ENCODE data around the gene TRIM72.

The TRIM72 gene

GRCh38 chr16:31270795-31271194, 56.9 kb downstream of the TRIM72 start:
- H3K79me2 ChIP-seq (ENCODE audit: low read length): no peaks in the 10 kb centered on the region
- no peak overlapping the region for H3K4me3 ChIP-seq (ENCODE audit: low read length)
- H4K20me1 ChIP-seq (ENCODE audit: insufficient read depth, low read length): no peaks in the 10 kb centered on the region
- no peak overlapping the region for H3K27ac ChIP-seq (ENCODE audit: low read length)
- no peak overlapping the region for H2AFZ ChIP-seq (ENCODE audit: low read depth, low read length)
- H3K9me3 ChIP-seq (ENCODE audit: insufficient read depth, low read length): no peaks in the 10 kb centered on the region
- peaks cover 38% of the 10 kb centered on the region for H3K4me1 ChIP-seq (ENCODE audit: low read length)
- H3K4me2 ChIP-seq (ENCODE audit: low read length): no peak overlapping the region
- H3K9ac ChIP-seq (ENCODE audit: low read length): no peak overlapping the region
- no peaks in the 10 kb centered on the region for H3K36me3 ChIP-seq (replicated peaks; ENCODE audit: low read depth, low read length)
- no peak for TF ChIP-seq EZH2phosphoT487 (IDR thresholded peaks at IDR 0.05; ENCODE audit: low read depth)
- no peak for TF ChIP-seq CTCF (IDR thresholded peaks at IDR 0.05; ENCODE audit: low read depth, low read length)
- H3K27me3 ChIP-seq (ENCODE audit: low read depth, low read length): no peaks in the 10 kb centered on the region

DNA sequence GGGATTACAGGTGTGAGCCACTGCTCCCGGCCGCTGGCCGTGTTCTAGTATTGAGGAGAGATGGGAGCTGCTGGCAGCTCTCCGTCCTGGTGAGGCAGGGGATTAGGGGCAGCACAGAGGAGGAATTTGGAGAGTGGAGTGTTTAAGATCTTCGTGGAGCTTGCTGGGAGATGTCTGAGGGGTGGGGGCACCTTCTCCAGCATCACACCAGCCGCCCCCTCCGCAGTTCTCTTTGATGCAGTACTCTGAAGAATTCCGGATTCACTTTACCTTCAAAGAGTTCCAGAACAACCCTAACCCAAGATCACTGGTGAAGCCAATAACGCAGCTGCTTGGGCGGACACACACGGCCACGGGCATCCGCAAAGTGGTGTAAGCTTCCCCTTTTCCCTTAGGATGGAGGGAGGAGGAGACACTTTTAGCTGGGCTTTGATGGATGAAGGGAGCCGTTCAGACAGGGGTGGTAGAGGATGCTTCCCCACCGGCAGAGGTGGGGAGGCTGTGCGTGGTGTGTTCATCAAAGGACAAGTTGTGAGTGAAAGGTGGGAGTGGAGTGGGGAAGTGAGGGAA, 57.8 kb downstream of the TRIM72 start:
- Histone ChIP-seq H4K20me1 (ENCODE audit: insufficient read depth, low read length) (no peaks in the 10 kb centered on the region), H2AFZ (ENCODE audit: low read depth, low read length) (no peak overlapping the region), H3K4me2 (ENCODE audit: low read length) (no peak overlapping the region), H3K4me1 (ENCODE audit: low read length) (peaks cover 30% of the 10 kb centered on the region), H3K4me3 (ENCODE audit: low read length) (no peak overlapping the region), H3K27ac (ENCODE audit: low read length) (no peak overlapping the region), H3K79me2 (ENCODE audit: low read length) (no peaks in the 10 kb centered on the region), H3K36me3 (replicated peaks; ENCODE audit: low read depth, low read length) (no peaks in the 10 kb centered on the region), H3K27me3 (ENCODE audit: low read depth, low read length) (no peaks in the 10 kb centered on the region), H3K9me3 (ENCODE audit: insufficient read depth, low read length) (no peaks in the 10 kb centered on the region), H3K9ac (ENCODE audit: low read length) (no peak overlapping the region)
- TF ChIP-seq CTCF (IDR thresholded peaks at IDR 0.05; ENCODE audit: low read depth, low read length): no peak
- no peak for TF ChIP-seq EZH2phosphoT487 (IDR thresholded peaks at IDR 0.05; ENCODE audit: low read depth)

GRCh38 chr16:31273187-31273586, 59.3 kb downstream of the TRIM72 start:
- H3K4me1 ChIP-seq (ENCODE audit: low read length): peaks cover 18% of the 10 kb centered on the region
- H3K36me3 ChIP-seq (replicated peaks; ENCODE audit: low read depth, low read length): no peaks in the 10 kb centered on the region
- H3K4me3 ChIP-seq (ENCODE audit: low read length): no peak overlapping the region
- H3K79me2 ChIP-seq (ENCODE audit: low read length): no peaks in the 10 kb centered on the region
- H3K9me3 ChIP-seq (ENCODE audit: insufficient read depth, low read length): no peaks in the 10 kb centered on the region
- H2AFZ ChIP-seq (ENCODE audit: low read depth, low read length): no peak overlapping the region
- no peaks in the 10 kb centered on the region for H4K20me1 ChIP-seq (ENCODE audit: insufficient read depth, low read length)
- no peak for TF ChIP-seq CTCF (IDR thresholded peaks at IDR 0.05; ENCODE audit: low read depth, low read length)
- no peak for TF ChIP-seq EZH2phosphoT487 (IDR thresholded peaks at IDR 0.05; ENCODE audit: low read depth)
- no peak overlapping the region for H3K9ac ChIP-seq (ENCODE audit: low read length)
- H3K27ac ChIP-seq (ENCODE audit: low read length): no peak overlapping the region
- H3K27me3 ChIP-seq (ENCODE audit: low read depth, low read length): no peaks in the 10 kb centered on the region
- H3K4me2 ChIP-seq (ENCODE audit: low read length): no peak overlapping the region

- no peak overlapping the region for H3K9ac ChIP-seq (ENCODE audit: low read length)
- no peaks in the 10 kb centered on the region for H3K79me2 ChIP-seq (ENCODE audit: low read length)
- no peak overlapping the region for H3K4me3 ChIP-seq (ENCODE audit: low read length)
- no peak overlapping the region for H3K27ac ChIP-seq (ENCODE audit: low read length)
- no peaks in the 10 kb centered on the region for H3K9me3 ChIP-seq (ENCODE audit: insufficient read depth, low read length)
- H3K27me3 ChIP-seq (ENCODE audit: low read depth, low read length): no peaks in the 10 kb centered on the region
- no peaks in the 10 kb centered on the region for H4K20me1 ChIP-seq (ENCODE audit: insufficient read depth, low read length)
- no peak overlapping the region for H3K4me2 ChIP-seq (ENCODE audit: low read length)
- no peak for TF ChIP-seq EZH2phosphoT487 (IDR thresholded peaks at IDR 0.05; ENCODE audit: low read depth)
- no peak for TF ChIP-seq CTCF (IDR thresholded peaks at IDR 0.05; ENCODE audit: low read depth, low read length)
- H3K4me1 ChIP-seq (ENCODE audit: low read length): peaks cover 13% of the 10 kb centered on the region
- no peak overlapping the region for H2AFZ ChIP-seq (ENCODE audit: low read depth, low read length)
- no peaks in the 10 kb centered on the region for H3K36me3 ChIP-seq (replicated peaks; ENCODE audit: low read depth, low read length)
Measured at GRCh38 chr16:31273676-31274075, 59.8 kb downstream of the TRIM72 start.
